Memory B cell (primary cell): ENCODE measurements around the gene ANKMY2.
A peak's percentile ranks its signal among the peaks of the same experiment; 100 is the strongest.

Experiments used
- ATAC-seq: fragments of 150-1000 bp; cut with Tn5 transposase; 2 replicates; pipeline ENCODE4 v1.10.0; 2021; ENCODE audit warnings: low read depth, mild to moderate bottlenecking, moderate library complexity
- DNase-seq, 2 donors: peaks; one replicate each; pipeline ENCODE4 v3.0.0; 2022; ENCODE audit warnings: low spot score in 2 of 2
- H3K27ac Mint-ChIP-seq: one replicate; pipeline ENCODE4 v1.8.0; 2022; ENCODE audit warnings: mild to moderate bottlenecking, moderate library complexity, mixed read lengths
- H3K27me3 Mint-ChIP-seq: one replicate; pipeline ENCODE4 v1.8.0; 2022; ENCODE audit warnings: mixed read lengths
- H3K36me3 Mint-ChIP-seq: one replicate; pipeline ENCODE4 v1.8.0; 2022; ENCODE audit warnings: mild to moderate bottlenecking, mixed read lengths
- H3K4me1 Mint-ChIP-seq: one replicate; pipeline ENCODE4 v1.8.0; 2022; ENCODE audit warnings: mixed read lengths
- H3K4me3 Mint-ChIP-seq: one replicate; pipeline ENCODE4 v1.8.0; 2022; ENCODE audit warnings: mild to moderate bottlenecking, moderate library complexity, mixed read lengths
- H3K9me3 Mint-ChIP-seq: one replicate; pipeline ENCODE4 v1.8.0; 2022; ENCODE audit warnings: mixed read lengths

Gene ANKMY2

DNA sequence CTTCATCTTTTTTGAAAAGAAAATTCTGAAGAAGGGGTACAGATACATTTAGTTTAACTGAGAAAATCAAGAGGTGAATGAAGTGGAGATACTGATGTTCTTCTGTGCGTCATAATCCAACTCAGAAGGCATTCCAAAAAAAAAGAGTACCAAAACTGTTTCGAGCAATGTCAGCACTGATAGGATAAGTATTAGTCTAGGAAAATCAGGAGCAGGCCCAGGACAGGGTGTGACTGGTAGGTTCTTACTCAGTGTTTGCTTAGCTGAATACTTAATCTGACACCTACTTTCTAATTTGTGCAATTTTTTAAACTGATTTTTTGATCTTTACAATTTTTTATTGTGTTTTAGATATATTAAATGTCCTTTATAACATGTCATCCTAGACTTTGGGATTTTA lies 4.7 kb upstream of the ANKMY2 start:
- H3K4me3 Mint-ChIP-seq: no peak overlapping the region
- no peak for DNase-seq
- H3K27ac Mint-ChIP-seq: no peak overlapping the region
- H3K27me3 Mint-ChIP-seq: no peaks in the 10 kb centered on the region
- no peak for ATAC-seq
- peaks cover 4% of the 10 kb centered on the region for H3K36me3 Mint-ChIP-seq
- H3K9me3 Mint-ChIP-seq: no peaks in the 10 kb centered on the region
- peaks cover 39% of the 10 kb centered on the region for H3K4me1 Mint-ChIP-seq

DNA sequence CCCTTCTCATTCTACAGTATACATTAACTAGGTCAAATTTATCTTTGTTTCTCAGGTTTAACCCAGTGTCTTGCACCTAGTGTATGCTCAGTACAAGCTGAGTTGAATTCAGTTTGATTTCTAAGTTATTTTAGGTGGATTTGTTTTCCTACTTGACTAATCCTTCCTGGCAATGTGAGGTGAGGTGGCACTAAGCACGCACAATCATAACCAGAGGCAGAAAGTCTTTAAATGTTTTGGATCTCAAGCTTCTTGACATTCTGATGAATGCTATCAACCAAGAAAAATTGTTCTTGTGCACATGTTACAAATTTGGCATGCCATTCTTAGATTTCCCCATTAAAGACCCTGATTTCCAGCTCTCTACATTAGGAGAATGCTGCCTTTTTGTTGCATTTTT lies 3.6 kb upstream of the ANKMY2 start:
- Mint-ChIP-seq H3K36me3 (peaks cover 4% of the 10 kb centered on the region), H3K27ac (no peak overlapping the region), H3K9me3 (no peaks in the 10 kb centered on the region), H3K27me3 (no peaks in the 10 kb centered on the region), H3K4me1 (peaks cover 43% of the 10 kb centered on the region), H3K4me3 (no peak overlapping the region)
- ATAC-seq: no peak
- DNase-seq: no peak

DNA sequence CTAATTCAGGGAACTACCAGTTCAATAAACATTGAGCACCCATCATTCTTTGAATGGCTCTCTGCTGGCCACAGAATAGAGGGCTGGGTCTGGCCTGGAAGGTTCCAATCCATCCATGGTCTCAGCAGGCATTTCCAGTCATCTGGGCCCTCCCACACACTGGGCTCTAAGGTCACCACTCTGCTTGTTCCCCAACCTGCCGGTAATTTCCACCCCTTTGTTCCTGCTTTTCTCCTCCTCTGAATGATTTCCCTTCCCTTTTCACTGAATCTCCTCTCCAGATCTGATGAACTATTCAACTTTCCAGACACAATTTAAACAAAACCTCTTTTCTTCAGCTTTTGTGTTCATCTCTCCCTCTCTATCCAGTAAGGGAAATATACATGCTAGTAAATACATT lies 3.0 kb upstream of the ANKMY2 start:
- ATAC-seq (no peak), DNase-seq (no peak)
- Mint-ChIP-seq H3K4me3 (no peak overlapping the region), H3K4me1 (peaks cover 47% of the 10 kb centered on the region), H3K27me3 (no peaks in the 10 kb centered on the region), H3K36me3 (peaks cover 4% of the 10 kb centered on the region), H3K27ac (no peak overlapping the region), H3K9me3 (no peaks in the 10 kb centered on the region)

DNA sequence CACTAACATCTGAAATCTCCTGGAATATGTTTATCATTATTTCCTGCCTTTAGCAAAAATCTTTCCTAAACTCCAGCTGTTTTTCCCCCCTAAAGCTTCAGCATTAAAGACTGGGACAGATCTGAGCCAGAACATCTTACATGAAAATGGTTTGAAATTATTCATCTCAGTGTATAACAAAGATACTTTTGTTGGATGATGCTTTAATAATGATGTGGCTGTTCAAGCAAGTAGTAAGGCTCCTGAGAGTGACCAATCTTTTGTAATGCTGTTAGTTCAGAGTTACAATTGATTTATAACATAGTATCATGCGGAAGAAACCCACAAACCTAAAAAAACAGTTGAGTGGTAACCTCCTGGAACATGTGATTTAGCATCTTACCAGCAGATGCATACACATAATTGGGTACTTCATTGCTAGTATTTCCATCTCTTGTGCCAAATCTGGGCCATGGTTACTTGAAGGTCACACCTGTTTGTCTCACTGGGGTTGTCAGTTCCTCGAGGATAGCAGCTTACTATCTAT lies 1.9 kb upstream of the ANKMY2 start:
- peak overlapping the region; percentile 99 for H3K4me3 Mint-ChIP-seq
- H3K9me3 Mint-ChIP-seq: no peaks in the 10 kb centered on the region
- DNase-seq (no peak), ATAC-seq (no peak)
- no peak overlapping the region for H3K27ac Mint-ChIP-seq
- H3K4me1 Mint-ChIP-seq: peaks cover 44% of the 10 kb centered on the region
- H3K36me3 Mint-ChIP-seq: peaks cover 1% of the 10 kb centered on the region
- no peaks in the 10 kb centered on the region for H3K27me3 Mint-ChIP-seq

DNA sequence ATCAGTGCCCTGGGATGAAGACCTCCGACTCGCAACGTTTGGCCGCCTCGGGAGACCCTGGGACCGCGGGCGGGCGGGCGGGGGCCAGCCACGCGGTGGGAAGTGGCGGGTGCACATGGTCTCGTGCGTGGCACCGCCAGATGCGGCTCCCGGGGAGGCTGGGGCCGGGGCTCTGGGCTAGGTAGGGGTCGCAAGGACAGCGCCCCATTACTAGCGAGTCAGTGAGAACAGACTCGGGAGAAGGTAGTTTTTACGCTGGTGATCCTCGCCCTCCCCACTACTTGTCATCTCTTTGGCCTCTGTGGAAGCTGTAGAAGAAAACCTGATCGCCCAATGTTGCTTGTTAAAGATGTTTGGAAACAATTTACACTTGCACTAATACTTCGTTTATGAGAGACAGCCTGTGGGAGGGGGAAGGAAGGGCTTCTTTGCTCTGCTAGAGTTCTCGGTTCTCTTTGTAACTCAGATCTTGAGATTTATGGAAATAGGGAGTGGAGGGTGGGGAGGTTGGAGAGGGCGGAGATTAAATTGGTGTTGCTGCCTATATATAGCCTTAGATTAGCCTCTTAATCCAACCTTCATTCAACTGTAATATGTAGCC lies 1.0 kb upstream of the ANKMY2 start:
- no peak for DNase-seq
- Mint-ChIP-seq H3K27me3 (no peaks in the 10 kb centered on the region), H3K36me3 (peaks cover 1% of the 10 kb centered on the region), H3K4me1 (peaks cover 44% of the 10 kb centered on the region), H3K27ac (peak overlapping the region; percentile 93), H3K4me3 (peak overlapping the region; percentile 99), H3K9me3 (no peaks in the 10 kb centered on the region)
- peak; percentile 7 for ATAC-seq

DNA sequence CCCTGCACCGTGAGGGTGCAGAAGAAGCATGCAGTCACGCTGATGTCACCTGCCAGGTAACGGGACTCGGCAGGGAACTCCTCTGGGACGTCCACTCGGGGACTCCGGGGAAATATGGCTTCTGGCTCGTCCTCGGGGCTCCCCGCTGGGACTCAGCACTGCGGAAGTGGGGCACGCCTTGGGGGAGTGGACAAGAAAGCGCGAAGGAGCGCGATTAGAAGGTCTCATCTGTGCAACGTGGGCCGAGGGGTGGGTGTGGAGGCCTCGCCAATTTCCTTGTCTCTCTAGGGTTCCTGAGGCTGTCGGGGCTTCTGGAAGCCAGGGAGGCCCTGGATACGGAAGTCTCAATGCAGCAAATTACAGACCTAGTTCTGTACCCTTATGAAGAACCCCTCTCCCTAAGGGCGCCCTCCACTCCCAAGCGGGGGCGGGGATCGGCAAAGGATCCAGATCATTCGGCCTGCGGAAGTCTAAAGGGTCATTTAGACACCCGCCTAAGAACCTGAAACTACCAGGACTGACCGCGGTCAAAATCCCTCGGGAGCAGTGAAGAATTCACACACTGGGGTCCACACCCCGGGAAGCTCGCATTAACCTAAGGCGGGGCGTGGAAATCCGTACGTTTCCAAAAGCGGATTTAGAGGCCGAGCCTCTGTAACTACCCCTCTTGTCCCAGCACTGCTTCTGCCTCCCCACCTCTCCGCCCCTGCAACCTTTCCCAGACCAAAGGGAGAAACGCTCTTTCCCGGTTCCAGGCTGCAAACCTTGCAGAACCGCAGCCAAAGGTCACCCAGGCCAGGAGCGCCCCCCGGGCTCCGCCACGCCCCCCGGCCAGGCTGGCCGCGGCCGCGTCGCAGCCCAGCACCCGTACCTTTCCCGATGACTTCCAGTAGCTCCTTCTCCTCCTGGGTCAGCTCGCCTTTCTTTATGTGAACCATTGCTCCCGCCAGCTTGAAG lies 640 bp downstream of the ANKMY2 start:
- Mint-ChIP-seq H3K36me3 (peaks cover 2% of the 10 kb centered on the region), H3K4me1 (peaks cover 39% of the 10 kb centered on the region), H3K4me3 (peak overlapping the region; percentile 99), H3K27me3 (no peaks in the 10 kb centered on the region), H3K27ac (peak overlapping the region; percentile 93), H3K9me3 (no peaks in the 10 kb centered on the region)
- DNase-seq (peak; percentile 7 to 44), ATAC-seq (peak; percentile 6)

DNA sequence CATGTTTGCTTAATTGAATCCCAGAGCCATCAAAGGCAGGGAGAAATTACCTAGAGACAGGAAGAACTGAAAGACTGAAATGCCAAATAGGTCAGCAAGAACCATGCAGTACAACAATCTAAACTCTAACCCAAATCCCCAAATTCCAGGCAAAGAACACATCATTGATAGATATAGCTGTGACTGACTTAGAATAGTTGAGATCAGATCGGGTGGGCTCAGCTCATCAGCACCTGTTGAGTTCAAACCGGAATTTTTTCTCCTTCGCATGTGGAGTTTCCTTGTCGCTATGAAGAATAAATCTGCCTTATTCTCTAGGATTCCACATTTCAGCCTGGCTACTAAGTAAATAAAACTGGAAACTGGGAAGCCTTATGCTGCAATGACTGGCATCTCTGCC lies 1.4 kb downstream of the ANKMY2 start:
- peak overlapping the region; percentile 99 for H3K4me3 Mint-ChIP-seq
- no peaks in the 10 kb centered on the region for H3K9me3 Mint-ChIP-seq
- H3K36me3 Mint-ChIP-seq: peaks cover 2% of the 10 kb centered on the region
- no peak for DNase-seq
- peak overlapping the region; percentile 93 for H3K27ac Mint-ChIP-seq
- no peaks in the 10 kb centered on the region for H3K27me3 Mint-ChIP-seq
- no peak for ATAC-seq
- H3K4me1 Mint-ChIP-seq: peaks cover 39% of the 10 kb centered on the region

DNA sequence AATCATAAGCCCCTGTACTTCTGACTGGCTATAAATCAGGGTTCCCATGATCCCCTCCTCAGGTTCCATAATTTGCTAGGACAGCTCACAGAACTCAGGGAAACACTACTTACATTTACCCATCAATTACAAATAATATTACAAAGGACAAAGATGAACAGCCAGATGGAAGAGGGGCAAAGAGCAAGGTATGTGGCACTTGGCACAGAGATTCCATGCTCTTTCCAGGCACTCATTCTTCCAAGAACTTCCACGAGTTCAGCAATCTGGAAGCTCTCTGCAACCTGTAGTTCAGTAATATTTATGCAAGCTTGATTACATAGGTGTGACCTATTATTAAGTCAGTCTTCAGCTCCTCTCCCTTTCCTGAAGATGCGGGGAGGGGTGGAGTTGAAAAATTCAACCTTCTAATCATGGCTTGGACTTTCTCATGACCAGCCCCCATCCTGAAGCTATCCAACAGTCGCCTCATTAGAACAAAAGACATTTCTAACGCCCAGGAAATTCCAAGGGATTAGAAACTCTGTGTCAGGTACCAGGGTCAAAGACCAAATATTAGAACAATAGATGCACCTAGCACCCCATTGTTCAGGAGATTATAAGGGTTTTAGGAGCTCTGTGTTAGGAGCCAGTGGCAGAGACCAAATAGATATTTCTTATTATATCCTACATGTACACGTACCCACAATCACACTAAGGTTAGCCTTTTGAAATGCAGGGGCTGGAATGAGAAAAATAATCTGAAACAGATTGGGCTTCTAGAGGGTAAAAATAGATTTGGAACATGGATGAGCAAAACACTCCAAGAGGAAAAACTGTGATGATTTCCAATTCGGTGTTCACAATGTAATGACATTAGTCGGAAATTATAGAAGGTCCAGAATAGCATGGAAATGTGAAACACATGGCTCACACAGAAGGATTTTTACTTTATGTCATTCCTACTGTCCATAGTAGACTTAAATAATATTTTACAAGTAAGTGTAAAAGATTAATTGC lies 7.0 kb downstream of the ANKMY2 start:
- Mint-ChIP-seq H3K36me3 (peaks cover 10% of the 10 kb centered on the region), H3K4me3 (no peak overlapping the region), H3K27me3 (no peaks in the 10 kb centered on the region), H3K4me1 (peaks cover 3% of the 10 kb centered on the region), H3K27ac (peak overlapping the region; percentile 8), H3K9me3 (no peaks in the 10 kb centered on the region)
- ATAC-seq (no peak), DNase-seq (no peak)

DNA sequence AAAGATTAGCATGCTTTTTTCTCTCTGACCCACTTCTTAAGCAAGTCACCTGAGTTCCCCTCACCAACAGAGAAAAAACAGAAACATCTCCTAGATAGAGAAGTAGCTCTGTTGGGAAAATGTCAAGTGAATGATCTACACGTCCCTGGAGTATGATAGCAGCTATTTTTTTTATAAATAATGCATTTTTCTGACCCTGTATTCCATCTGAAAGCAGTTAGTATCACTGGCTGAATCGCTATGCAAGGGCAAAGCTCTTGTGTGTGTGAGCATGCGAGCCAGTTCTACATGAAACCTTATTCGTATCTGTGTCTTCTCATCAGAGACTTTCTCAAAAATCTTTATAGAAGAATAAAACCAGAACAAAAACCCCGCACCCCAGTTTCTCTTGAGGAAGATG lies 8.2 kb downstream of the ANKMY2 start:
- Mint-ChIP-seq H3K4me3 (no peak overlapping the region), H3K27me3 (no peaks in the 10 kb centered on the region), H3K4me1 (no peaks in the 10 kb centered on the region), H3K27ac (peak overlapping the region; percentile 8), H3K36me3 (peaks cover 10% of the 10 kb centered on the region), H3K9me3 (no peaks in the 10 kb centered on the region)
- ATAC-seq (no peak), DNase-seq (no peak)

DNA sequence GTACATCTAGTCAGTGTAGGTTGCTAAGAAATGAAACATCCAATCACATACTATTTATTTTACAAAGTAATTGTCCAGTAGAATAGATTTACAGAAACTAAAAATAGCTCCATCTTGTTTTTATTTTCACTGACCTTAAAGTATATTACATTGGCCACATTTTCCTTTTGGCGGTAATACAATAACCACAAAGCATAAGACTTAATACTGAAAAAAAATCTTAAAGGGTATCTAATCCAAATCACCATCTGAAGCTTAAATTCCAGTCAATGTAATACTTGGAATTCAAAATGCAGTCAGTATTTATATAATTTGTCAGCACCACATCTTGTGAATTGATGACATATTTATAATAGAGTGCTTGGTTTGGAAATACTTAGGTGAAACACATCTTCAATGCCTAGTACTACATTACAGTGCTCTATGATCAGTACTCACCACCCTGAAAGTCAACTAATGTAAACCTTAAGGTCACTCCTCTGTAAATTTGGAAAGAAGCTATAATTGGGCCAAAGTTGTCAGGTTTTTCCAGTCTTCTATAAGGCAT lies 8.9 kb downstream of the ANKMY2 start:
- Mint-ChIP-seq H3K27me3 (no peaks in the 10 kb centered on the region), H3K36me3 (peaks cover 14% of the 10 kb centered on the region), H3K27ac (no peak overlapping the region), H3K9me3 (no peaks in the 10 kb centered on the region), H3K4me3 (no peak overlapping the region), H3K4me1 (no peaks in the 10 kb centered on the region)
- DNase-seq: no peak
- no peak for ATAC-seq

DNA sequence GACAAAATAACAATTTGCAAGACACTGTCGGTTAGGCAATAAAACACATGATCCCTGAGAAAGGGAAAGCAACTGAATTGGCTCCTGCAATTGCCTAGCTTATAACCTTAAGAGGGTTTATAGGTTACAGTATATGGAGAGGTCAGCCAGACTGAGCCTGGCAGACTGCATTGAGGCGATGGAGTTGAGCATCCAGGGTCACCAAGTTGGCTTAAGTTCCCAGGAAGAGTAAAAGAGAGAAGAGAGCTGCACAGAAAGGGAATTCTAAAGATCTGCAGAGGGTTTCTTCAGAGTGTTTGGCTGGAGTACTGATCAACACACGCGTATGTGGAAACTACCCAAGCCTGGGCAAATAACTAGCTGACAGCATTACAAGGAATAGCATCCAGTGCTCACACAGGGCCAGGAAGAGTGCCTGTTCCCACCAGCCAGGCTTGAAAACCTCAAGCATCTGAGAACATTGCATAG lies 11.2 kb downstream of the ANKMY2 start:
- Mint-ChIP-seq H3K36me3 (peaks cover 13% of the 10 kb centered on the region), H3K27ac (no peak overlapping the region), H3K4me3 (no peak overlapping the region), H3K4me1 (no peaks in the 10 kb centered on the region), H3K27me3 (no peaks in the 10 kb centered on the region), H3K9me3 (no peaks in the 10 kb centered on the region)
- DNase-seq (no peak), ATAC-seq (no peak)

DNA sequence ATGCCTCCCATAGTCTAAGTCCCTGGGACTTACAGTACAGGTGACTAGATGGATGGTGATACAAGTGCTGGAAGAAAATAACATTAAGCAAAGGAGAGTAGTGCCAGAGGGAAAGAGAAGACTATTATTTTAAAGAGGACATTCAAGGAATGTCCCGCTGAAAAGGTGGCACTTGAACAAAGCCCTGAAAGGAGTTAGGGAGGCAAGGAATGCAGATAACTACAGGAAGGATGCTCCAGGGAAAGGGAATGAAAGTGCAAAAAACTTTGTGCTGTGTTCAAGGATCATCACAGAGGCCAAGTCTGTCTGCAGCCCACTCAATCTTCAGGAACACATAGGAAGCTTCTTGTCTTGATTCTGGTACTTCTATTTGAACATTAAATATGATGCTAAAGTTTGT lies 14.9 kb downstream of the ANKMY2 start:
- Mint-ChIP-seq H3K27me3 (no peaks in the 10 kb centered on the region), H3K27ac (no peak overlapping the region), H3K9me3 (no peaks in the 10 kb centered on the region), H3K4me1 (no peaks in the 10 kb centered on the region), H3K4me3 (no peak overlapping the region), H3K36me3 (peaks cover 13% of the 10 kb centered on the region)
- ATAC-seq: no peak
- no peak for DNase-seq

DNA sequence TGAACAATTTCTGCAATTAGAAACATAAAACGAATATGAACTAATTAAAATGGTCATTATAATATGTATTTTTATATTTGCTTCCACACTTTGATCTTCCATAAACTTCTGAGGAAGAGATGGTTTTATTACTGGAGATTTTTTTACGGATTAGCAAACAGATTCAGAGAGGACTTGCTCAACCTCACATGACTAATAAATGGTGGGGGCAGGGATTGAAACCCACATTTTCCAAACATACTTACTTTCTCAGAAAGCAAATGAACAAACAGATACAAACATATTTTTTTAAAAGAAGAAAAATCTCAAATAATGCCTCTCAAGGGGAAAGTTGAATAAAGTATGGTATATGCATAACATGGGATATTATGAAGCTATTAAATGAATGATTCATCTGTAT lies 18.3 kb downstream of the ANKMY2 start:
- H3K4me1 Mint-ChIP-seq: no peaks in the 10 kb centered on the region
- no peak overlapping the region for H3K4me3 Mint-ChIP-seq
- peaks cover 10% of the 10 kb centered on the region for H3K36me3 Mint-ChIP-seq
- ATAC-seq (no peak), DNase-seq (no peak)
- H3K27me3 Mint-ChIP-seq: no peaks in the 10 kb centered on the region
- no peaks in the 10 kb centered on the region for H3K9me3 Mint-ChIP-seq
- H3K27ac Mint-ChIP-seq: no peak overlapping the region
